HG02981 (cell line): ENCODE data around the gene SFT2D1.
"Not testable (repeated sequence)": the region's sequence is repeated elsewhere in the genome, so short reads cannot be mapped to it uniquely, and the experiment has no call there.

Experiments used
- ATAC-seq: cut with Tn5 transposase; IDR thresholded peaks from one replicate; pipeline ENCODE4 v1.9.1; 2021; ENCODE audit warnings: mild to moderate bottlenecking, moderate library complexity; ENCODE audit not compliant: unreplicated experiment

The SFT2D1 gene

DNA sequence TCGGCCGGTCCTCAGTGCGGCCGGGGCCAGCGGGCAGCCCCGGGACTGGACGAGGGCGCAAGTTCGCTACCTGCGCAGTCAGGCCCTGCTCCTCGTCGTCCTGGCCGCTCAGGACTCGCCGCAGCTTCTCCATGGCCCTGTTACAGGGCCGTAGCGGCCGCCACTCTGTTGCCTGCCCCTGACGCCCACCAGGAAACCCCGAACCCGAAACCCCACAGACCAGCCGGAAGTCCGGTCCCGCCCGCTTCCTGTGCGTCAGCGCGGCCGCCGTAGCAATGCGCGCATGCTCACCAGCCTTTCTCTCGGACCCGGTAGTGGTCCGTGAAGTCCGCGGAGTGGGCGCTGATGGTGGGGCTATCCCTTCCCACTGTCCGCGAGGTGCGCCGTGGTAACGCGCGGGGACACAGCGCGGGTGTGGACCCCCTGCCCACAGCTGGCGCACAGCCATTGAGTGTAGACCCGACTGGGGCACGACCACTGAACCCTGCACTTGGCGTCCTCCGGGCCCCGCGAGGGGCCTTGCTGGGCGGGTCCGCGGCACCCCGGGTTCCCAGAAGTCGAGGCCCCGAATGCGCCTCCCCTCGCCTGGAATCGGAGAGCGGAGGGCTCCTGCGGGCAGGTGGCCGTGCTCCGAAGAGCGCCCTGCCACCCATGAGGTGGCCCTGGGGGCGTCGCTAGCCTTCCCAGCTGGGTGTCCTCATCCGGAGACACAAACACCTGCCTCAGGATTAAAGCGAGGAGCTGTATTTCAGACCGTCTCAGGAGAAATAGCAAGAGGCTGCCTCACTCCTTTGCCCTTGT is at the start of gene SFT2D1:
TSS of gene SFT2D1 (minus strand) at position 197 of the 801 bp plus-strand sequence. CDS start at position 133, 64 bp downstream.
- ATAC-seq: peak; percentile 92

DNA sequence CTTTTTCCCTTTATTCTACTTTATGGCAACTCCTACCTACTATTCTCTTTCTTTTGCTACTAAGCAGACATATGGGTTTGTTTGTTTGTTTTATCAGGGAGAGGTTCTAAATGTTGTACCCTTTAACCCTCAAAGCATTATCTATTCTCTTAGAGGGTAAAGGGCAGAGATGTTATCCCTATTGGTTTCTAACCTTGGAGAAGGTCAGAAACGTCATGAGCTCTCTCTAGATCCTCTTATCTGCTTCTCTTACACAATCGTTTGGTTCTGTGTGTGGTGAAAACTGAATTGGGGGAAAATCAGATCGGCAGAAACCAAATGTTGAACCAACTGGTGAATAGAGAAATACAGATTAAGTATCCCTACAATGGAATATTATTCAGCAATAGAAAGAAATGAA is 46.8 kb upstream of the SFT2D1 start:
- ATAC-seq: no peak

DNA sequence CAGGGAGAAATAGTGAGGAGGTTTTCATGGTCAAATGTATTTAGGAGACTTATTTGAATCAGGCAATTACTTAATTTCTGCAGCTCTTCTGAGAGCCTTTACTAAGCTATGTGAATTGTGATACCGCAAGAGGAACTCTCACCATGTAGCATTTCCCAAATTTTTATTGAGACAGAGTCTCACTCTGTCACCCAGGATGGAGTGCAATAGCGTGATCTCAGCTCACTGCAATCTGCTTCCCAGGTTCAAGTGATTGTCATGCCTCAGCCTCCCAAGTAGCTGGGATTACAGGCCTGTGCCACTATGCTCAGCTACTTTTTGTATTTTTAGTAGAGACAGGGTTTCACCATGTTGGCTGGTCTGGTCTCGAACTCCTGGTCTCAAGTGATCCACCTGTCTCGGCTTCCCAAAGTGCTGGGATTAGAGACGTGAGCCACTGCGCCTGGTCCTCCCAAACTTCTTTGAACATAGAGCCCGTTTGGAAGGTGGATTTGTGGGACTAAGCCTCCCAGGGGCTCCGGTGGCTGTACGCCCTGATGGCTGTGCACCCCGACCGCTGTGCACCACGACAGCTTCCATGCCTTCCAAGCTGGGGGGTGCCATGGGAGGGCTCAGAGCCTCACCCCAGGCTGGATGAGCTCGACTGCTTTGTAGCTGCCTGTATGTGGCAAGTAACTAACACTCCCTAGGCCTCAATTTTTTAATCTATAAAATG is 46.1 kb upstream of the SFT2D1 start:
- ATAC-seq: no peak

DNA sequence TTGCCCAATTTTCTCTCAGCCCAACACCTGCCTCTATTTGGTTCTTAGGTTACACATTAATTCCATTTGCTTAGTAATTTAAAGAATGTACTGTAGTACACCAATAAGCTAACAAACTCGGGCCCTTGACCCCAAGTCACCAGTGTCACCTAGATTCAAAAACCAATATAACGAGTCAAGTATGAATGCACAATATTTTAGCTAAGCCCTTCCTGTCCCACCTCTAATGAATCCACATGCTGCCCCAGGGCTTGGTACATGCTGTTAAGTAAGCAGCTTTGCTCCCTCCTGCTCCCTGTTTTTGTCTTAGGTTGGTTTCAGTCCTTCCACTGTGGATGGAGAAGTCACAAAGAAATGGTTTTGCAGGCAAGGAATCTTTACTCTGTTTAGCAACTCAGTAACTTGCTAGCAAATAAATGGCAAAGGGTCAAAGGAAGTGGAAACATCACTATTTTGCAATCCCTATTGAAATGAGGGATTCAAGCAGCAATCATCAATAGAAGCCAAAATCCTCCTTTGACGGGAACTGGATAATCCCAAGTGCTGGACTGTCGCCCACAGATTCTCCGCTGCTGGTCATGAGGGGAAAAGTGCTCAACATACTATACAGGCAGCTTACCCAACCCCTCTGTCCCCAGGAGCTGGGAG is 45.4 kb upstream of the SFT2D1 start:
- no peak for ATAC-seq

DNA sequence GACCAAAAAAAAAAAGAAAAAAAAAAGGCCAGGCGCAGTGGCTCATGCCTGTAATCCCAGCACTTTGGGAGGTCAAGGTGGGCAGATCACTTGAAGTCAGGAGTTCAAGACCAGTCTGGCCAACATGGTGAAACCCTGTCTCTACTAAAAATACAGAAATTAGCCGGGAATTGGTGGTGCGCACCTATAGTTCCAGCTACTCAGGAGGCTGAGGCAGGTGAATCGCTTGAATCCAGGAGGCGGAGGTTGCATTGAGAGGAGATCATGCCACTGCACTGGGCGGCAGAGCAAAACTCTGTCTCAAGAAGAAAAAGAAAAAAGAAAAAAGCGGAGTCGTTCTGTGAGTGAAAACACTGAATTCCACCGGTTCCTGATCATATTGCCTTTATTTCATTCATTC is 44.8 kb upstream of the SFT2D1 start:
- not testable (repeated sequence) for ATAC-seq

DNA sequence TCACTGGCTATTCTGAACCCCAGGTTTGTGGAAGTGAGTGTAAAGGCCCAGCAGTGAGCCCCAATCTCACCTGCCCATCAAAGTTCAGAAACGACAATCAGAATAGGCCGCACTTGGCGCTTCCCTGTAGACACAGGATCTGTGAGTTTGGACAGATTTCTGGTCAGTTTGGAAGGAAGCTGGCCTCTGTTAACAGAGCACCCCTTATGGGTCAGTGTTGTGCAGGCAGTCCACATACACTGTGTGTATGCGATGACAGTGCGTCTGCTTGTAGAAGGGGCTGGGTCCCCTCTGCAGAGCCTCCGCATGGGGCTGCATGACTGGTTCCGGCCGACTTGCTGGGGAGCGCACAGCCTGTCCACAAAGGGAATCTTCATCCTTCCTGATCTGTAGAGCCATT is 43.8 kb upstream of the SFT2D1 start:
- ATAC-seq: no peak

DNA sequence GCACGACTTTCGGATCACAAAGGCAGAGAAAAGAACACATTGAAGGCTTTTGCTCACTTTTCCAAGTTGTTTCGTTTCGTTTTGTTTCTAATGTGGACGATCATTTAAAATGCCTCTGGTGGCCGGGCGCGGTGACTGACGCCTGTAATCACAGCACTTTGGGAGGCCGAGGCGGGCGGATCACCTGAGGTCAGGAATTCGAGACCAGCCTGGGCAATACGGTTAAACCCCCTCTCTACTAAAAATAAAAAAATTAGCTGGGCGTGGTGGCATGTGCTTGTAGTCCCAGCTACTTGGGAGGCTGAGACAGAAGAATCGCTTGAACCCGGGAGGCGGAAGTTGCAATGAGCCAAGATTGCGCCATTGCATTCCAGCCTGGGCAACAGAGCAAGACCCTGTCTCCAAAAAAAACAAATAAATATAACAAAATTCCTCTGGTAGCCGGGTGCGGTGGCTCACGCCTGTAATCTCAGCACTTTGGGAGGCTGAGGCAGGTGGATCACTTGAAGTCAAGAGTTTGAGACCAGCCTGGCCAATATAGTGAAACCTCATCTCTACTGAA is 41.5 kb upstream of the SFT2D1 start:
- ATAC-seq: peak; percentile 2

DNA sequence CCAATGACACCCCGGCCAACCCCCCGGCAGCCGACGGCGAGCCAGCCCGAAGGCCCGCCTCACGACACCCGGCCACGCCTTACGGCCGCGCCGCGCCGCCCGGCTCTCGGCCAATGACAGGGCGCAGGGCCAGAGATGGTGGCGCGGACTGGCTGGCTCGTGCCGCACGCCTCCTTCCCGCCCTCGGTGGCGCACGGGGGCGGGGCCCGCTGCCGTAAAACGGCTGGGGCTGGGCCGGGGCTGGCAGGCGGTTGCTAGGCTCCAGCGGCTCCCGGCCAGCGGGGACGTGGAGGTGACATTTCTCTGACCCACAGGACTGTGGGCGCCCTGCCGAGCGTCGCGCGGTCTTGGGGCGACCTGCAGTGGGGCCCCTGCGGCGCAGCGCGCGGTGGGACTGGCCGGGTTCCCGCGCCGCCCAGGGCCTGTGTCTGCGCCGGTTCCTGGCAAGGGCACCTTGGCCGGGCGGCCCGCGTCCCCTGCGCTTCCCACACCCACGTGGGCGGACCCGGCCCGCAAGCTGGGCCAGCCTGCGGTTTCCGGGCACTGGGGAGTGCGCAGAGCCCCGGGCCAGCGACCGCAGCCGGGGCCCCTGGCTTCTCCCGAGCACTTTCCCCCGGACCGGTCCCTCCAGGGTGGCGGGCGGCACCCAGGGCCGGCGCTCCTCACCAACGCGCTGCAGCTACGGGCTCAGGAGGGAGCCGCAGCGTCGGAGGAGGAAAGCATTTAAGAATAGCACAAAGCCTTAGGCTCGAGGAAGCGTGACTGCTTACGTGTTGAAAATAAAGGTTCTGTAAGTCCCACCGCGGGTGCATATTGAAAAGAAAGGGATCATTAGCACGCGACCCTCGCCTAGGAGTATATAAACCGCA is 40.8 kb upstream of the SFT2D1 start, which contains the start of gene MPC1:
TSS of gene MPC1 (minus strand) at position 8 of the 869 bp plus-strand sequence. CDS start 64 bp downstream, outside the sequence.
- ATAC-seq: peak; percentile 87

DNA sequence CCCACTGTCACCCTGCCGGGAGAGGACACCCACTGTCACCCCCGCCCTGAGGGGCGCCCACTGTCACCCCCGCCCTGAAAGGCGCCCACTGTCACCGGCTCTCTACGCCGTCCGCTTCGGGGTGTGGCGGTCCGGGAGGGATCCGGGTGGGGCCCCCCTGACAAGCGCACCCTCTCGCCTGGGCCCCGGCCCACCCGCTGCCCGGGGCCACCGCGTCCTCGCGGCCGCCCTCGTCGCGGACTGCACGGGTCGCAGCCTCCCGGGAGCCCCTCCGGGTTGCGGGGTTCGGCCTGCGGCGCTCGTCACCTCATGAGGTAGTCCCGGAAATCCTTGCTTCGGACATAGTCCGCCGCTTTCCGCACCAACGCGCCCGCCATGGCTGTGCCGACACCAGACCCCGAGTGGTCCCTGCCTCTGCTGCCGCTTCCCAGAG is 40.2 kb upstream of the SFT2D1 start:
- no peak for ATAC-seq

DNA sequence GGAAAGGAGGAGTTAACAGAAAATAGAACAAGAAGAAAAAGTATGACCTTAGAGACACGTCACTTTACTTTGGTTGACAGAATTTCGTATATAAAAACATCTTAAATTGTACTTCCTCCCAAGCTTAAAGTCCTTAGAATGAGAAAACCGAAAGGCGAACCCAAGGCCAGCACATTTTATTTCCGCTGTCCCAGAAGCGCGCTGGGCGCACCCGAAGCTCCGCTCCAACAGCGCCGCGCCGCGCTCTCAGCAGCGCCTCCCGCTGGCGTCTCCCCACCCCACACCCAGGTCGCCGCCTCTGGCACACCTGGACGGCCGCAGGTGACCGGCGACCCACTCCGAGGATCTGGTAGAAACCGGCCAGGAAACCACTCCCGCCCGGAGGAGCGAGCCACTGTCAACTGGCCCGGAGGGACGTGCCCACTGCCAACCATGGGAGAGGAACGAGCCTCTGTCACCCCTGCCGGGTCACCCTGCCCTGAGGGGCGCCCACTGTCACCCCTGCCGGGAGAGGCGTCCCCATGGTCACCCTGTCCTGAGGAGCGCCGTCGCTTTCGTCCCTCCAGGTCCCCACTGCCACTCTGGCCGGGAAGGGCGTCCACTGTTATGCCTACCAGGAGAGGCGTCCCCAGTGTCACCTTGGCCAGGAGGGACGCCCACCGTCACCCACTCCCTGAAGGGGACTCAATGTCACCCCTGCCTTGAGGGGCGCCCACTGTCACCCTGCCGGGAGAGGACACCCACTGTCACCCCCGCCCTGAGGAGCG is 39.6 kb upstream of the SFT2D1 start:
- ATAC-seq: peak; percentile 50

DNA sequence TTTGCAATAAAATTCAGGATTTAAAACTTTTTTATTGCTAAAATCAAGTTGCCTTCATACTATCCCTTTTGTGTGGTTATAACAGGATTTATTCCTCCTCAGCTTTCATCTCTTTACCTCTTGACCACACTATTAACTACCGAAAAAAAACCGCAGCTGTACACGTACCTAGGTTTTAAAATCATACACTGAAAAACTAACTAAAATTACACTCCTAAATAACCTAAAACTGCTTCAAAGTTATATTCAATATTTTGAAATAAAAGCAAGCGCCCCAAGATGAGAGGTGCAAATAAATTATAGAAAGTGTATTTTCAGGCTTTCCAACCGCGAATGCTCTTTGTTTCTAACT is 39.0 kb upstream of the SFT2D1 start:
- ATAC-seq: no peak

DNA sequence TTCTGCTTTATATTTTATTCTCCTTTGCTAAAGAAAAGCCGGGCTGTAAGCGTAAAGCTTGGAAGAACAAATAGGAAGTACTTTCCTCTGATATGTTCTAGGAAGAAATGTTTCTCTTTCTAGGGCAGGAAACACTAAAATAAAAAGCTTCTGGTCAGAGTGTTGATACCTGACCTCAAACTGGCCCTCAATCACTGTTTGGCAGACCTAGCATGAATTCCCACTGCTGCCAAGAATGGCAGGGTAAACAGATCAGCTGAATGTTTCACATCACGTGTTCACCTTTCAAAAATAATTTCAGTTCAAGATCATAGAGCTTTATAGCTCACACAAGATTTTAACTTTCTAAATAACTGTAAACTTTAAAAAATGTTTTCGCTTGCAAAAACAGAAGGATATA is 37.5 kb upstream of the SFT2D1 start:
- ATAC-seq: no peak

DNA sequence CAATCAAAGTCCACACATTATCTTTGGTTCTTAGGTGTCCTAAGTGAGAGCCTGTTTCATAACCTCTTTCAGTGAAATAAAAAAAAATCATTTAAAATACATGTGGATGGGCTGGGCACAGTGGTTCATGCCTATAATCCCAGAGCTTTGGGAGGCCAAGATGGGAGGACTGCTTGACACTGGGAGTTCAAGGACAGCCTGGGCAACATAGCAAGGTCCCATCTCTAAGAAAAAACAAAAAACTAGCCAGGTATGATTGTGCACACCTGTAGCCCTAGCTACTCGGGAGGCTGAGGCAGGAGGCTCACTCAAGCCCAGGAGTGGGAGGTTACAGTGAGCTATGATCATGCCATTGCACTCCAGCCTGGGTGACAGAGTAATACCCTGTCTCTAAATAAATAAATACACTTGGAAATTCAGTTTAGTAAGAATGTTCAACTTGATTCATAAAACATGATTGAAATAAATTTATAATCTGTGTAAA is 36.8 kb upstream of the SFT2D1 start:
- no peak for ATAC-seq

DNA sequence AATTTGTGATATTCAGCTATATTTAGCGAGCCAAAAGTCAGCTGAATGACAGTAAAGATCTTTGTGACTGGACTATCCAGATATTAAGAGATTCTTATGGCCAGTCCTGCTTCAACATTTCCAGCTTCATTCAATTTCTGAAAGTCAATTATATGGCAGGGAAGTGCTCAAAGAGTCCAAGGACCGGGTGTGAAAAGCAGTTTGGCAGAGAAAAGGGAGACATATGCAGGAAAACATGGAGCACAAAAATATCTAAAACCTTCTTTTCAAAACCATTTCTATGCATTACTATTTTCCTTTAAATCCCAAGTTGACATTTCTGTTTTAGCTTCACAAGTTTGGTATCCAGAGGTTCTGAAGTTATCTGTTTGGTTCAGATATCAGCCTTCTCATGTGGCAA is 35.4 kb upstream of the SFT2D1 start:
- ATAC-seq: no peak

DNA sequence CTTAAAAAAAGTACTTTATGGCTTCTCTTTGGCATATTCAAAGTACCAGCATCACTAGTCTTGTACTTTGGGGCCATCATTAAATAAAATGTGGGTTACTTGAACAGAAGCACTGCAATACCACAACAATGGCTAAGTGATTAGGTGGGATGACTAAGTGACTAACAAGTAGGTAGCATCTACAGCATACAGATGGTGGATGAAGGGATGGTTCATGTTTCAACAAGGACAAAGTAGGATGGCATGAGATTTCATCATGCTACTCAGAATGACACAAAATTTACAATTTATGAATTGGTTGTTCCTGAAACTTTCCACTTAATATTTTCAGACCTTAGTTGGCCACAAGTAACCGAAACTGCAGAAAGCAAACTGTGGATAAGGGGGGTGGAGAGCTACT is 32.7 kb upstream of the SFT2D1 start:
- ATAC-seq: no peak

DNA sequence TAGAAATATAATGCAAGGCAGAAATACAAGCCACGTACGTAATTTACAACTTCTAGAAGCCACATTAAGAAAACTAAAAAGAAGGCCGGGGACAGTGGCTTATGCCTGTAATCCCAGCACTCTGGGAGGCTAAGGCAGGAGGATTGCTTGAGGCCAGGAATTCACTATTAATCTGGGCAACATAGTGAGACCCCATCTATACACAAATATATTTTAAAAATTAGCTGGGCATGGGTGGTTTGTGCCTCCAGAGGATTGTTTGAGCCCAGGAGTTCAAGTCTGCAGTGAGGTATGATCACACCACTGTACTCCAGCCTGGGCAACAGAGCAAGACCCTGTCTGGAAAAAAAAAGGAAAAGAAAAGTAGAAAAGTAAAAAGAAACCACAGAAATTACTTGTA is 28.1 kb upstream of the SFT2D1 start:
- no peak for ATAC-seq

DNA sequence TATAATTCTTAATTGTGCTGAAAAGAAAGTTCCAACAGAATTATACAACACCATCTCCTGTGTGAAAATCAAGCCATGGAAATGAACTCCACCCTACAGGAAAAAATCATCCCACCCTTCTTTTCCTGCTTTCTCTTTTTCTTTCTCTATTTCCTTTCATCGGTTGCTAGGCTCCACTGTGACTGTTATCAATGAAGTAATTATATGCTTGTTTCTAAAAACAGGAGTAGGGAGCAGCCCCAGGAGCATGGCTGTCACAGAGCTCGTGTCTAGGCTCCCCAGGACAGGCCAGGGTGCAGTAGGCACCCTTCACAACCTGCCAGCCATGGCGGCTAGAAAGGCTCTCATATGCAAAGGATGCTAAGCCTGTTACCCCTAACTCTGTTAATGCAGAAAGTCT is 27.4 kb upstream of the SFT2D1 start:
- ATAC-seq: no peak

DNA sequence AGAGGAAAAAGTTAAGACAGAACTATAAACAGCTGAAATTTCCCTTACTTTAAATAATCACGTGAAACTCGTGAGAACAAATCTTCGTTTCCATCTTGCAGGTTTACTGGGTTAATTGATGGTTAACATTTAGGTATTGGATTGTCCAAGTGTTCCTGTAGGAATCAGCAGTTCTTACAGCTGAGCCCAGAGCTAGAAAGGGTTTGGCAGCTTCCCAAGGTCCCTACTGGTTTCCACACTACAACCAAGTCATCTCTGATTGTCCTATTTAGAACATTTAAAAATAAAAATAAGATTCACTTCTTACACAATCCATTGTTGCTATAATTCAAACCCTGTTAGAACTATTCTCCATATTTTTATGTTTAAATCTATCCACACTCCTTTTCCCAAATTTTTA is 24.6 kb upstream of the SFT2D1 start:
- no peak for ATAC-seq

DNA sequence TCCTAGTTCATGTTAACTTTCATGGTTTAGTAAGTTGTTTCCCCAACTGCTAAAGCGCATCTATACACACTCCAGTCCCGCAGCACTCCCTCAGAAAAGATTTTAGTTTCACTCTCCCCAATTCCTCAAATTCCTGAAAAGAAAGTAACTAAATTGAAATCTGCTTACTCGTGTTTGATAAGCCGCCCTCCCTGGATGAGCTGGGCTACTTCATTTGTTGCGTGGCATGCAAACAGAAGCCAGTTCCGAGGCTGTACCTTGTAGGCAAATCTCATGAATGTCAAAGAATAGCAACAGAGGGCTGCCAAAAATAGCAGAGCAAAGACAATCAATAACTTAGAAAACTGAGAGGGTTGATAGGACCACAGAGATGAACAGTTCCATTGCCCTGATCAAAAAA is 23.5 kb upstream of the SFT2D1 start:
- ATAC-seq: no peak

DNA sequence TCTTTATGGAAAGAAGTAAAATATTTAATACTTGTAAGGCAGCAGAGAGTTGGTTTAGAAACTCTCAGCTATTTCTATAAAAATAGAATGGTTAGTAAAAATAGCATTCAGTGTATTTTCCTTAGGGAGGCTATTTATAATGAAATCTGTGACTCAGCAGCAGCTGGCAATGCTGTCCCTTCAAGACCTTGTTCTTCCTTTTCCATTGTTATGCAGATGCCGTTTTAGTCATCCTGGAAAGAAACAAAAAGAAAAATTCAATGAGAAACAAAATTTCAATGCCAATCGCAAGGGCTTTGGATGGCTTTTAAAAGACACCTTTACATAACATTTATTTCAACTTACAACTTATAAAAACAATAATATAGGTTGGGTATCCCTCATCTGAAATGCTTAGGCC is 22.9 kb upstream of the SFT2D1 start:
- no peak for ATAC-seq
